GM19351 (cell line): ENCODE results near the gene OR6A2.
"Not testable (repeated sequence)": the region's sequence is repeated elsewhere in the genome, so short reads cannot be mapped to it uniquely, and the experiment has no call there.

Experiments
- ATAC-seq: cut with Tn5 transposase; IDR thresholded peaks from one replicate; pipeline ENCODE4 v1.9.1; 2021; ENCODE audit warnings: mild to moderate bottlenecking, moderate library complexity; ENCODE audit not compliant: unreplicated experiment

OR6A2 gene

DNA sequence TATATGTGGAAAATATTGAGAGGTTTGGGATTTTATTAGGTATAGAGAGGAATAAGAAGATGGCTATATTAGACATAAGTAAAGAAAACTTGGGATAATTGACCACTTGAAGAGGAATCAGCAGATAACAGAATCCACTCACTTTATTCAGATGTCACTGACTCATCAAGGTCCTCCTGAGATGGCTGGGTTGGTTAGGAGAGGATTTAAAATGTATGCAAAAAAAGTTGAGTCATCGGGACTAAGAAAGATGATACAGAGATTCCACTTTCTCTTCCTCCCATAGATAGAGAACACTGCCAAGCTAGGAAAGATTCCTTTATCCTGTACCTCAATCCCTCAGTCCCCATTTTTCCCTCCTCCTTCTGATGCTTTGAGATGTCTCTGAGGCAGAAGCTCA is at the start of gene OR6A2:
OR6A2 (minus strand) TSS at position 288 of the 400 bp plus-strand sequence. CDS start 3,981 bp downstream, outside the sequence.
- ATAC-seq, result no peak

DNA sequence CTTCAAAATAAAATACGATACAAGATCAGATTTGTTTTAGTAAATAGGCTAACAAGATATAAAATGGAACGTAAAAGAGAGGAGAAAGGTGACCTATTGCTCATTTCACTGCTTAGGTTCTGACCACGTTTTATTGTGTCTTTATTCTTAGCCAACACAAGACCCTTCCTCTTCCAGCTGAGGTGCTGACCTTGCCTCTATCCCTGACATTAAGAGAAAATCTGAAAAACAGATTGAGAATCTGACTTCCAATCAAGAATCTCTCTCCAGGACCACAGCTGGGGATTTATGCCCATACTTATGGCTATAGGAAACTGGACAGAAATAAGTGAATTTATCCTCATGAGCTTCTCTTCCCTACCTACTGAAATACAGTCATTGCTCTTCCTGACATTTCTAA is 45.9 kb upstream of the OR6A2 start, which contains the start of gene OR10A5:
OR10A5 (plus strand) TSS at position 301 of the 400 bp plus-strand sequence; CDS start at position 301, 0 bp downstream.
- no peak for ATAC-seq

DNA sequence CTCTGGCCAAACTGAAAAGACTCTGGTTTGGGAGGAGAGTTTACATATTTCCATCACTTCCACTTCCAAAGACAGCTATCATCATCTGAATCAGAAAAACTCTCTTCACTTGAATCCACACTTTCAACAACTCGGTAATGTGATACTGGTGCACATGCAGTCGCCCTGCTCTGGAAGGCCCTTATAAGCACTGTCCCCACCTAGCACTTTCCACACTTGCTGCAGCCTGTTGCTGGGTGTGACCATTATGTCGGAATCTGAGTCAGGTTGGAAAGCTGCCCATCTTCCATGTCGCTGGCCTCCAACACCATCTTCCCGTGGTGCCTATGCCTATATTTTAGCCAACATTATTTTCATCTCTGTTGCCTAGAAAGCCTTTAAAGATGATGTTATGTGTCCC is 44.9 kb upstream of the OR6A2 start:
- ATAC-seq, result no peak

DNA sequence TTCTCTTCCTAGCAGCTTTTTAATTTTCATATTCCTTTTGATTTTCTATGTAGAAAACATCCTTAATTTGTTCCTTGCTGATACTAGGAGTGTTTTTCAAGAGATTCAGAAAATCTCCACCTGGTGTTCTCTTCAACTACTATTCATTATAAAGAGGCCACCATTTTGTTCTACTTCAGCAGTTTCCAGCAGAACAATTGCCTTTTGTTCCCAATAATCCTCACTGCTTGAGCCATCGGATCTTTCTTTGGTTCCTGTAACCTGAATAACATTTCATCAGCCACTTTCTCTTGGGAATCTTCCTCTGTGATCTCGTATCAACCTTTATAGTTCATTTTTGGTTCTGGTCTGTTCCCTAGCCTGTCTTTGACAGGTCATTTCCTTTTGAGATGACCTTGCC is 44.2 kb upstream of the OR6A2 start:
- no peak for ATAC-seq

DNA sequence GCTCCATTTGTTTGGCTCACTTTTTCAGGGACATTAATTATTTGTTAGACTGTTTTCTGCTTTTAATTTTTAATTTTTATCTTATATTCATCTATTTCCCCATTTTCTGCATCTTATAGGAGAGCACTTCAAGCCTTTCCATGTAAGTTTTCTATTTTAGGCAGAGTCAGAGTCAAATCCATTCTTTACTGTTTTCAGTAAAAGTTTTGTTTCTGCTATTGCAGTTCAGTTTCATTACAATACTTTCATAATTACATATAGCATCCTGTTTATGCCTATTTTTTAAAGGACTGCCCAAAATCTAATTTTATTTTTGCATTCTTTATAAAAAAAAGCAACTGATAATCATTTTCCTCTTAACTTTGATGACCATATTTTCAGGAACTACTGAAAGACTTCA is 42.2 kb upstream of the OR6A2 start:
- ATAC-seq, result peak; percentile 74

DNA sequence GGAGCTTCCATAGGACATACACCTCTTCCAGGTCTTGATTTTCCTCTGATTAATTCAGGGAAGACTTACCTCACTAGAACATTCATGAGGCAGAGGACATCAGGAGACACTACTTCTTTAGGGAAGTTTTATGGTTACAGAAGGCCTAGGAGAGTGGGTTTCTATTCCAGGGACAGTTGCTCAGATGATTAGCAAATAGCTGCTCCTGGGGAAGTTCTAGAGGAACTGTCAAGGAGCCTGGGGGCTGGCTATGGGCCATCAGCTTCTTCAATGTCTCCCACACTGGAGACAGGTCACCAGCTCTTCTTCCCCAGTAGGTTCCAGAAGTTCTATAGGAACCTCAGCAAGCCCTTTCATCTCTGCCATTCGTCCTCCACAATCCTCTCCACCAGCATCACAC is 34.5 kb upstream of the OR6A2 start:
- ATAC-seq, result no peak

DNA sequence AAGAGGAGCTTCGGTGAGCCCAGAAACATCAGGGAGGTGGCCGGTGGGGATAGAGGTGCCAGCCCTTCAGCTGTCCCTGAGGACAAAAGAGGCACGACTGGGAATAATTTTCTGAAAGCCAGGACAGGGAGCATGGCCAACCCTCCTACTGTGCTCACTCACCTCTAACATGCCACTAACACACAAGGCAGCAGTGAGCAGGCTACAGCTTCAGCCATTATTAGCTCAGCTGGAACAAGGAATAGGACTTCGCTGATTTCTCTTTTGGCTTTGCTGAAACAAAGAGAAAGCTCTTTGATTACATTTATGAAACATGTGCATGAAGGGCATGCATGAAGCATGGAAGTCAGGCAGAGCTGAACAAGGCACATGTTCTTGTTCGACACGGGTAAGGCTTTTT is 33.9 kb upstream of the OR6A2 start:
- no peak for ATAC-seq

DNA sequence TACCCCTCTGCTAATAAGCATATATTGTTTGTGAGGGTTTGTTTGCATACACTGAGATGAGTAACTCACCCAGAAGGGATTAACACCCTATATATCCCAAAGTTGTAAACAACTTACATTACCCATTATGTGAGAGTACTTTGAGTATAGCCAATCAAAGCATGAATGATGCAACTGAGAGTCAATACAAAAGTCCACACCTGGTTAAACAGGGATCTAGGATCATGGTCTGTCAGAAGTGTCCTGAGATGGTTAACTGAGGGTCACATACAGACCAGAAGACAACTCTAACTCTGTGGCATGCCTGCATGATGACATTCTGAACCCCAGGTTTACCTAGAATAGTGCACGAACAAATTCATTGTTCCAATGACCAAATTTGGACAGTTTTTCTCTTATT is 28.6 kb upstream of the OR6A2 start:
- no peak for ATAC-seq

DNA sequence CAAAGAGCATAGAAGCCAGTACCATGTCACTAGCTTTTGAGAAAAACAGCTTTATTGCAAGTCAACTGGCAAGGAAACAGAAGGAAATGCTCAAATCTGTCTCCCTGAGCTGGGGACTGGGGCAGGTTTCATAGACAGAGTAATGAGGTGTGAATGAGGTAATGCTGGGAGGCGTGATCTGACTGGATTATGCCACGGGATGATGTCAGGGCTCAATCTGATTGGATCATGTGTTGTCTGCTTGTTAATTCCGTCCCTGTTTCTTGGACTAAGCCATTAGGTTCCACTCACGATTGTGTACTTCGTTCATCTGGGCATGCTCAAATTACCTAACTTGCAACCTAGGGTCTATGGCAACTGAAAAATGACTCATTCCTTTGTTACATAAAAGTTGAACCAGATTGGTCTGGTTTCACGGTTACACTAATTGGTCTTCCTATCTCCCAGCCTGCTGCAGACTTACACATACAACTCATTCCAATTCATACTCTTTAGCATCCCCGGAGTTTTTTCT is 25.8 kb upstream of the OR6A2 start:
- no peak for ATAC-seq

DNA sequence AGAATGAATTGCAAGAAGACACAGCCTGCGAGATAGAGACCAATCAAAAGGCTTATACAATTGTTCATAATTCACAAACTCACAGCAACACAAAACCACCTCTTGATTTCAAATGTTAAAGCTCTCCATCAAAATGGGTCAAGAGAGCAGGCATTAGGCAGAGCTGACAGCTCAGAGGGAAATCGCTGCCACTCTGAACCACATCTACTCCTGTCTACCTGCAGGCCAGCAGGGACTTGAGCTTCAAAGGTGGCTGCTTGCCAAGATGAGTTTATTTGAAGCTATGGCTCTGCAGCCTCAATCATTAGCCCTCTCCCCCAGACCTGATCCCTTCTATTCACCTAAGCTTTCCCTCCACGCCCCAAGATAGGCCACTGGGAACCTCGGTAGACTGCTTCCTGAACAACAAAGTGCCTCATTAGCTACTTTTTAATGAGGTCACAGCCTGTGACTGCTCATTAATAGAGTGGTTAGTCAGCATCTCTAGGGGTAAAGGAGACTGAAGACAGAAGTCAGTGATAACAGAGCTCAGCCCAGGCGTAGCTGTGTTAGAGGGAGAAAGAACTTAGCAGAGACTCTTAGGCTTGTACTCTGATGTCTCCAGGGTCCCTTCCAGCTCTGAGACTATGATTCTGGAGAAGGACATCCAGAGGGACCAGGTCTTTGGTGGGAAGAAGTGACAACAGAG is 24.8 kb upstream of the OR6A2 start:
- no peak for ATAC-seq

DNA sequence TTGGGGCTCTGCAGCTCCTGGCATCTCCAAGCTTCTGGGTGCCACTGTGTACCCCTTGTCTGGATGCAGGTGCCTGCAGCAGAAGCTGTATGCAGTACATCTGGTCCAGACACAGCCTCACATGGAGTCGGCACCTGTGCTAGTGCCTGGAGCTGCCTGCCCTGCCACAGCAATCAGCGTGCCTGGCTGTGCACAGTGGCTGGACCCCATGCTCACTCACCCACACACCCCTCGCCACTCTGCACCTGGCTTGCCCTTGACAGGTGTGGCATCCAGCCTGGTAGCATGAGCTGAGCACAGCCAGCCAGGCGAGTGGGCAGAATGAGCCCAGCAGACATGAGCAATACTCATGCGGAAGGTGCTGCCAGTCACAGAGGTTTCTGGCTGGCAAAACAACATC is 19.5 kb upstream of the OR6A2 start:
- ATAC-seq, result no peak

DNA sequence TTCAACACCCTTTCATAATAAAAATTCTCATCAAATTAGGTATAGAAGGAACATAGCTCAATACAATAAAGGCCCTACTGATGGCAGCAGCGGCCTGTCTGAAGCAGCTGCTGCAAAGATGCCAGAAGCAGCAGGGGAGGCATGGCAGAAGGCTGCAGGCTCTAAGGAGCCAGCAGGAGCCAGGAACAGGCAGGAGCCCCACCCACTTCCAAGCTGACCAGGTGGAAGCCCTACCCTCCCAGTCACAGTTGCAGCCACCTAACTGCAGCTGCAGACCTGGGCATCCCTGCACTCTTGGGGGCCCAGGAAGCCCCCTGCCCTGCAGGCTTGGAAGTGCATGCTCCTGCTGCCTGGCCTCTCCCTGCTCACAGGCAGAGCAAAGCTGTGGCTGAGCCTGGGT is 18.2 kb upstream of the OR6A2 start:
- no peak for ATAC-seq

DNA sequence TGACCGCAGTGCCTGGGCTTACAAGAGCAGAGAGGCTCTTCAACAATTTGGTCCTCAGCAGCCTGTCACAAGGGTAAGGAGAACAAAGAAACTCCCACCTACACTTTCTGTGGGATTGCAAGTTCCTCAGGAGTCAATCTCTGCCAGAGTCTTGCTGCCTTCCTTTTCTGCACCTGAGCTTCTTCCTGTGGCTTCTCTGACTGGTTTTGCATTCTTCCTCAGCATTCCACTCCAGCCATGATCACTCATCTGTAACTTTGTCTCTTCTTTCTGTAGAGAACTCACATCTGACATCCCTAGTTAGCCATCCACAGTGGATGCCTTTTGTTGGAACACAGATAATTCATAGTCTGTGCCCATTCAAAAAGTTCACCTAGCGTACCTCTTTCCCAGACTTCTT is 14.2 kb upstream of the OR6A2 start:
- ATAC-seq, result no peak

DNA sequence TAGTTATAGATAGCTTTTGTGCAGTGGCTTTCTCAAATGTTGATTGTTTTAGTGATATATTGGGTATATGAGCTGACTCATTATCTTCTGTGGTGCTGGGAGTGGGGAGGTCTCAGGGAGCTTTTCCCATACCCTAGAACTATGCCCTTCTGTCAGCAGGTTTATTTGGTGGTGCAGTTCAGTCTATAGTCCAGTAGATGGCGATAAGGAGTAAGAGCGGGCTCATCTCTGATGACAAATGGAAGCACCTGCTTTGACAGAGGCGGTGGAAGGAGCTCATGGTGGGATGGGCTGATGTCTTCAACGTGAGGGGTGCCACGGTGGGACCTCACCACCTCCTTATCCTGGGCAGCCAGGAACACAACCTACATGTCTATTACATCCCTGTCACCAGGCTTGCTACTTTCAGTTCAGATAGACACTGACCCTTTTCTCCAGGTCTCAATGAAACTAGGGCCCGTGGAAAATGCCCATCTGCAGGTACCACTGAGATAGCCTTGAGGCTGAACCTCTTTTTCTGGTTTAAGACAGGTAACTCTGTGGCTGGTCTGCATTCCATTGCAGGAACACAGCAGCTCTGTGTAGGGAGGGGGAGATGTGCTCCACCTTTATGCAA is 13.0 kb upstream of the OR6A2 start:
- peak; percentile 87 for ATAC-seq

DNA sequence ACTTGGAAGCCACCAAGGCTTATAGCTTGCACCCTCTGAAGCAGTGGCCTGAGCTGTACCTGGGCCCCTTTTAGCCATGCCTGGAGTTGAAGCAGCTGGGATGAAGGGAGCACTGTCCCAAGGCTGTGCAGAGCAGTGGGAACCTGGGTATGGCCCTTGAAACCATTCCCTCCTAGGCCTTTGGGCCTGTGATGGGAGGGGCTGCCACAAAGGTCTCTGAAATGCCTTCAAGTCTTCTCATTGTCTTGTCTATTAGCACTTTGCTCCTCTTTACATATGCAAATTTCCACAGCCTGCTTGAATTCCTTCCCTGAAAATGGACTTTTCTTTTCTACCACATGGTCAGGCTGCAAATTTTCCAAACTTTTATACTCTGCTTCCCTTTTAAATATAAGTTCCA is 1.6 kb upstream of the OR6A2 start:
- ATAC-seq, result not testable (repeated sequence)

DNA sequence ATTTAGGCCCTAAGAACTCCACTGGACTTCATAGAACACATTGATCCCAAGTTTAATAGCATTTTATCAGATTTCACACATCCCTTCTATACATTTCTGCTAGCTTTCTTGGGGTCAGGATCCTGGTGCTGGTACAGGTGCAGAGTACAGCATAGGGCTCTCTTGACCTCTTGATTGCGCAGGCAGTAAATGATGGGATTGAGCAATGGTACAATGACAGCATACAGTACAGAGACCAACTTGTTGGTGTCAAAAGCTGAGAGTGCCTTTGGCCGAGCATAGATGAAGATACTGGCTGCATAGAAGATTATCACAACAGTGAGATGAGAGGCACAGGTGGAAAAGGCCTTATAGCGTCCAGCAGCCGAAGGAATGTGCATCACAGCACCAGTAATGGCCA is 4.8 kb downstream of the OR6A2 start:
- no peak for ATAC-seq

DNA sequence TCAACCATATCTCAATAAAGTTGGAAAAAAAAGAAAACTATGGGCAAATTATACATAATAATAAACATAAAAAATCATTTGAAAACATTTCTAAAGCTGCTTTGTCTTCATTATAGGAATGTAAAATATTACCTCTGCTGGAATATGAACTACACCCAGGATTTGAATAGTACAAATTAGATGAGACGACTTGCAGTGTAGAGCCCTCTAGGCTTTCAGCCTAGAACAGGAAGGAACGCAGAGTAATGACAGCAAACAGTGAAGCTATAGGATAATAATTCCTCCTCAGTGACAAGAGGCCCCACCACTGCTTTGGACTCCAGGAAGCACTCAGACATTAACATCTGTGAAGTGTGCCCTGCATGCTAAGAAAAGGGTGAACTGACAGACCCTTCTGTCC is 8.9 kb downstream of the OR6A2 start:
- no peak for ATAC-seq

DNA sequence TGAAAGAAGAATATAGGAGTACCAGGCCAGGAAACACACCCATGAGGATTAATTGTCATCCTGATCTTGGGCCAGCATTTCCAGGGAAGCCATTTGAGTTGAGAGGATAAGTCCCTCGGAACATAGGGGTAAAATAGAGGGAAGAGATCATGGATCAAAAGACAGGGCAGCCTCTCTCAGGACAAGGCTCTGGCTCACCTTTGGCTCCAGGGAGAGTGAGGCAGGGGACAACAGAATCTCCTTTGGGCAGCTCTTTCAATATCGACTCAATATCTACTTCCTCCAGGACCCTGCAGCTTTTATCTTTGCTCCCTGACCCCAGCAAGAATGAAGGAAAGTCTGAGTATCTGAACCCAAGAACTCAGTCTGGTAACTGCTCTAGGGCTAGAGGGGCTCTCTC is 16.8 kb downstream of the OR6A2 start, which contains the start of gene OR2AG1:
OR2AG1 (plus strand) TSS at position 301 of the 400 bp plus-strand sequence. CDS start 2,018 bp downstream, outside the sequence.
- no peak for ATAC-seq

DNA sequence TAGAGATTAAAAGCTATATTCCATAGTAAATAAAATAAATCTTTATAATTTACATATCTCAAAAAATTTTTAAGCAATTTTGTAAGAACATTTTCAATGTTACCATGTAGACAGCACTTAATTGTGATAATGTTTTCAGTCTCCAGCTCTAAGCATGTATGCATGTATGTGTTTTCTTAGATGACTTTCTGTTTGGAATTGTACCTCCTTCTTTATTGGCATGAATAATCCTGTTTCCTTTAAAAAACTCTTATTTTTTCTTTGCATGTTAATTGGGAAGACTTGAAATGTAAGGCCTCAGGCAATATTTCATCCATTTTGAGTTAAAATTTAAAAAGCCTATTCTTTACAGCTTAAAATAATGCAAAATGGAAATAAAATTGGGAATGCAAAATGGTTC is 18.7 kb downstream of the OR6A2 start:
- ATAC-seq, result no peak

DNA sequence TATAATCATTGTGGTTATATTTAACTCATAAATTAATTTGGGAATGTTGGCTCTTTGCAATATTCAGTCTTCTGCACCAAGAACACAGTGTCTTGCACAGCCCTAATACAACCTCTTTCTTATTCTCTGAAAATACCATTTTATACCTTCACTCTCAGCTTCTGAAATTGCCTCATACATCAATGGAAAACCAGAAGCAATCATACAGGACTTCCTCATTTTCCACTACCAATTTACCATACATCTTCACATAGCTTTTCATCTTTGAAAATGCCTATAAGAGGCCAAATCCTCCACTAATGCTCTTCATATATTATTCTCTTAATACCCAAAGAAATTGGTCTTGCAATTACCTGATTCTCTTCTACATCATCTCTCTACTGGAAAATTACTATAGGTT is 21.0 kb downstream of the OR6A2 start:
- ATAC-seq, result no peak

DNA sequence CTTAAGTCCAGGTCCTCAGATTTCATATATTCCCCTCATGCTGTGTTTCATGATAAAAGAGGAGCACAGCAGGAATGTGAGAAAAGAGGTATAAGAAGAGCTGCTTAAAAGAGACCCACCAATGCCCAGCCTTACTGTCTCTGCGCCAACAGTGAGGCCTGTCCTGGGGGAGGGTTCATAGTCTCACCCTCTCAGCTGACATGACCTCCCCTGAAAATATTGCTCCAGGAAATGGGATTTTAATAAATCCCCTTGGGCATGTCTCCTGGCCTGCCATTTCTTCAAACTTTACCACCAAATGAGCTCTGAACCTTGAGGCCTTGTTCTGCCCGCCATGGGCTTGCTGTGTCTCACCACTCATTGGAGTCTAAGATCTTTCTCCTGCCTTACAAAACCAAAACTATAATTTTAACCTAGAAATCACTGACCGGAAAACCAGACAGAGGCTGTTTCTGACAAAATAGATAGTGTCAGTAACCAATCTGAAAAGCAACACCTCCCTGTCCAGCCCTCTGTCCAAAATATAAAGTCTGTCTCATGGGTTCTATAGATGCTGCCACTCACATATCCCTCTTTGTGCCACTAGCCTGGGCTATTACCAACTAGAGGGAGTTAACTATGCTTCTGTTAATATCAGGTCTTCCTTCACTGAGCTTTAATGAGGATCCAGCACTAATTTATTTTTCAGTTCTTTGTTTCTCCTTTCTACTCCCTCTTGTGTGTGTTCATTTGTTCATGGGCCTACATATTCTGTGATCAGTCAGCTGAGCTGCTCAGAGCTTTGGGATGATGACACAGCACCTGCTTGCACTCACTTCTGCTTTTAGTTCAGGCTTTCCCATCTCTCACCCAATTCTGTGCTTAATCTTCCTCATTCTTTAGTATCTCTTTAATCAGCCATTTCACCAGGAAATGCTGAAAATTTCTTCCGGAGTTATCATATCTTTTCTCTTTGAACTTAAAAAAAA is 27.3 kb downstream of the OR6A2 start, which contains the start of gene OR2AG2:
OR2AG2 (minus strand) TSS at position 51 of the 968 bp plus-strand sequence. CDS start 3,019 bp downstream, outside the sequence.
- peak; percentile 95 for ATAC-seq
